Lung (tissue), 12 donors: ENCODE measurements around the gene CD244. TPM values are rescaled to one million over a fixed set of nuclear protein-coding genes. Genes with fewer than 3 reads are reported as not detected.

Experiments
- ATAC-seq: fragments of 200-7000 bp; cut with Tn5 transposase; one replicate; pipeline ENCODE4 v1.9.1; 2020; ENCODE audit warnings: moderate number of reproducible peaks; ENCODE audit not compliant: insufficient read depth, low FRiP score
- DNase-seq, 3 donors: peaks; one replicate each; pipeline ENCODE4 v3.0.0-alpha.2; 2013 to 2017
- H3K27ac ChIP-seq, 2 donors: one replicate each; pipeline ENCODE4 v1.5.1; 2013; ENCODE audit warnings: mild to moderate bottlenecking in 2 of 2, moderate library complexity in 2 of 2, control low read depth in 1 of 2, inconsistent platforms in 1 of 2, low read depth in 1 of 2, low read length in 1 of 2
- H3K27me3 ChIP-seq, 3 donors: one replicate each; pipeline ENCODE4 v1.5.1; 2013; ENCODE audit warnings: low read length in 2 of 3; ENCODE audit not compliant: control insufficient read depth in 3 of 3, insufficient read depth in 3 of 3
- H3K36me3 ChIP-seq, 4 donors: one replicate each; pipeline ENCODE4 v1.5.1; 2013; ENCODE audit warnings: low read length in 4 of 4, mild to moderate bottlenecking in 1 of 4, moderate library complexity in 1 of 4; ENCODE audit not compliant: control insufficient read depth in 4 of 4, insufficient read depth in 4 of 4
- H3K4me1 ChIP-seq, 5 donors: one replicate each; pipeline ENCODE4 v1.5.1; 2013; ENCODE audit warnings: low read length in 5 of 5, mild to moderate bottlenecking in 2 of 5, moderate library complexity in 1 of 5; ENCODE audit not compliant: control insufficient read depth in 5 of 5, insufficient read depth in 5 of 5
- H3K4me3 ChIP-seq: one replicate; pipeline ENCODE4 v1.5.1; 2013; ENCODE audit warnings: mild to moderate bottlenecking, control low read depth, moderate library complexity
- H3K9ac ChIP-seq, 2 donors: one replicate each; pipeline ENCODE4 v1.5.1; 2013; ENCODE audit warnings: low read length in 2 of 2, control low read depth in 1 of 2; ENCODE audit not compliant: insufficient read depth in 1 of 2
- H3K9me3 ChIP-seq, 4 donors: one replicate each; pipeline ENCODE4 v1.5.1; 2013; ENCODE audit warnings: low read length in 3 of 4, mild to moderate bottlenecking in 1 of 4, moderate library complexity in 1 of 4; ENCODE audit not compliant: control insufficient read depth in 4 of 4, insufficient read depth in 3 of 4
- WGBS, 2 donors: extraction: QIAGEN DNeasy Blood & Tissue Kit; methylation state at CpG; one replicate each; pipeline ENCODE4 v1.1.7; 2013; 5-methylcytosine and 5-hydroxymethylcytosine counted together
- polyA plus RNA-seq, 2 donors: library from polyadenylated mRNA; stranded (reverse); fragments of 200-250 nt; gene quantifications; one replicate each; pipeline ENCODE4 v1.2.1, GENCODE V29; 2013
- total RNA-seq, 2 donors: library from RNA; depleted of rRNA in 1 of 2; stranded (reverse); fragments of >200 nt in 1 of 2; gene quantifications; one replicate each; pipeline ENCODE4 v1.2.1, GENCODE V29; 2014 to 2021
- TF ChIP-seq, protein P1 (sequence below): IDR thresholded peaks from 2 replicates; pipeline ENCODE4 v1.5.1; 2012; ENCODE audit warnings: mild to moderate bottlenecking; ENCODE audit errors: control extremely low read depth, extremely low read depth
- donor health status: control.
- donor health status: control.
- donor health status: Bipolar disorder and iron deficiency.
- donor health status: healthy.
- donor health status: DM: yes; HTN: yes; CAD: no.

The CD244 gene
- total and polyA plus RNA-seq, 4 donors, result 0.57 to 3.2 (median 2.3) TPM

DNA sequence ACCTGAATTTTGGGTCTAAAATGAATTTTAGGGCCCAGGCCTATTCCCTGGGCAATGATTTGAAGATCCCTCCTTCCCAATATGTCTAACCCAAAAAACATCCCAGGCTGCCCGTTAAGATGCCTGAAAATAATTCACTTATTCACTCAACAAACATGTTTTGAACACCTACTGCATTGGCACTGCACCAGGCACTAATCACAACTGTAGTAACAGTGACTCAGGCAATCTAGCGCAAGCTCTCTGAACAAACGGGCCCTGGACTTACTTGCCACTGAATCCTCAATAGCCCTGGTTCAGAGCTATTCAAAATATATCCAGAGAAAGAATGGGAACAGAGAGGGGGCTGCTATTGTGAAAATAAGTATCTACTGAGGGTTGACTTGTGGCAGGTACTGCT, 4.2 kb downstream of the CD244 start:
- WGBS, 2 donors, result 62 to 68% methylated on average over 3 of the region's 3 CpGs
- H3K9ac ChIP-seq, result no peak overlapping the region
- TF ChIP-seq, protein P1, sequence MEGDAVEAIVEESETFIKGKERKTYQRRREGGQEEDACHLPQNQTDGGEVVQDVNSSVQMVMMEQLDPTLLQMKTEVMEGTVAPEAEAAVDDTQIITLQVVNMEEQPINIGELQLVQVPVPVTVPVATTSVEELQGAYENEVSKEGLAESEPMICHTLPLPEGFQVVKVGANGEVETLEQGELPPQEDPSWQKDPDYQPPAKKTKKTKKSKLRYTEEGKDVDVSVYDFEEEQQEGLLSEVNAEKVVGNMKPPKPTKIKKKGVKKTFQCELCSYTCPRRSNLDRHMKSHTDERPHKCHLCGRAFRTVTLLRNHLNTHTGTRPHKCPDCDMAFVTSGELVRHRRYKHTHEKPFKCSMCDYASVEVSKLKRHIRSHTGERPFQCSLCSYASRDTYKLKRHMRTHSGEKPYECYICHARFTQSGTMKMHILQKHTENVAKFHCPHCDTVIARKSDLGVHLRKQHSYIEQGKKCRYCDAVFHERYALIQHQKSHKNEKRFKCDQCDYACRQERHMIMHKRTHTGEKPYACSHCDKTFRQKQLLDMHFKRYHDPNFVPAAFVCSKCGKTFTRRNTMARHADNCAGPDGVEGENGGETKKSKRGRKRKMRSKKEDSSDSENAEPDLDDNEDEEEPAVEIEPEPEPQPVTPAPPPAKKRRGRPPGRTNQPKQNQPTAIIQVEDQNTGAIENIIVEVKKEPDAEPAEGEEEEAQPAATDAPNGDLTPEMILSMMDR, result no peak
- no peak overlapping the region for H3K4me3 ChIP-seq
- no peaks in the 10 kb centered on the region for H3K9me3 ChIP-seq
- no peak for ATAC-seq
- H3K36me3 ChIP-seq, result no peaks in the 10 kb centered on the region
- no peak overlapping the region for H3K27ac ChIP-seq
- H3K4me1 ChIP-seq, result peaks cover 0 to 1% (median 0%) of the 10 kb centered on the region in 5 donors
- no peak for DNase-seq
- no peaks in the 10 kb centered on the region for H3K27me3 ChIP-seq

GRCh38 chr1:160858097-160858496, 4.6 kb downstream of the CD244 start:
- Histone ChIP-seq H3K27me3 (no peaks in the 10 kb centered on the region), H3K4me1 (peaks cover 0 to 1% (median 0%) of the 10 kb centered on the region in 5 donors), H3K27ac (no peak overlapping the region), H3K9ac (no peak overlapping the region), H3K36me3 (no peaks in the 10 kb centered on the region), H3K4me3 (no peak overlapping the region), H3K9me3 (no peaks in the 10 kb centered on the region)
- 24 to 43% methylated on average over 4 of the region's 4 CpGs for WGBS, 2 donors
- DNase-seq (no peak), ATAC-seq (no peak)
- TF ChIP-seq, protein P1, result no peak

GRCh38 chr1:160855181-160855981, 7.3 kb downstream of the CD244 start:
- ATAC-seq, result no peak
- H3K9ac ChIP-seq, result no peak overlapping the region
- H3K4me3 ChIP-seq, result no peak overlapping the region
- no peaks in the 10 kb centered on the region for H3K36me3 ChIP-seq
- no peaks in the 10 kb centered on the region for H3K9me3 ChIP-seq
- WGBS, 2 donors, result 34 to 57% methylated on average over 9 of the region's 9 CpGs
- H3K27me3 ChIP-seq, result peaks cover 0 to 4% (median 0%) of the 10 kb centered on the region in 3 donors
- DNase-seq, result no peak
- TF ChIP-seq, protein P1, result no peak
- no peaks in the 10 kb centered on the region for H3K4me1 ChIP-seq
- H3K27ac ChIP-seq, result no peak overlapping the region
